Measurements from ENCODE around the gene RBX1. TPM values are rescaled to one million over a fixed set of nuclear protein-coding genes. Genes with fewer than 3 reads are reported as not detected.

The RBX1 gene
- total RNA-seq, 1 donor from 2014 or later, result 60.9 TPM

- Mint-ChIP-seq H3K9me3 (ENCODE audit: low read depth) (no peaks in the 10 kb centered on the region), H3K36me3 (ENCODE audit: insufficient read depth) (no peaks in the 10 kb centered on the region), H3K27ac (peak overlapping the region; percentile 99), H3K4me3 (ENCODE audit: low read depth) (peak overlapping the region; percentile 75), H3K27me3 (peaks cover 3% of the 10 kb centered on the region), H3K4me1 (ENCODE audit: low read depth) (peaks cover 10% of the 10 kb centered on the region)
- TF ChIP-seq CTCF (IDR thresholded peaks at IDR 0.05; ENCODE audit: unreplicated experiment), result no peak
- DNase-seq (ENCODE audit: low spot score, unreplicated experiment), result peak; percentile 92
Observed at GRCh38 chr22:41022470-41023298, 71.5 kb downstream of the RBX1 start.

Other genes with a start within 250 kb of the RBX1 start
- 16.7 and 18.4 TPM in 2 replicates for gene SLC25A17, start 132.0 kb upstream of the RBX1 start, total RNA-seq
- gene ST13, start 94.7 kb upstream of the RBX1 start, total RNA-seq, result 372 and 374 TPM in 2 replicates
- gene XPNPEP3, start 94.2 kb upstream of the RBX1 start, total RNA-seq, result 23.1 and 23.3 TPM in 2 replicates
- gene DNAJB7, start 89.3 kb upstream of the RBX1 start, total RNA-seq, result not detected in 2 replicates
- gene EP300, start 141.2 kb downstream of the RBX1 start, total RNA-seq, result 134 and 143 TPM in 2 replicates